ENCODE data around the gene NAT16.
"Not testable (repeated sequence)": the region's sequence is repeated elsewhere in the genome, so short reads cannot be mapped to it uniquely, and the experiment has no call there.

The NAT16 gene

DNA sequence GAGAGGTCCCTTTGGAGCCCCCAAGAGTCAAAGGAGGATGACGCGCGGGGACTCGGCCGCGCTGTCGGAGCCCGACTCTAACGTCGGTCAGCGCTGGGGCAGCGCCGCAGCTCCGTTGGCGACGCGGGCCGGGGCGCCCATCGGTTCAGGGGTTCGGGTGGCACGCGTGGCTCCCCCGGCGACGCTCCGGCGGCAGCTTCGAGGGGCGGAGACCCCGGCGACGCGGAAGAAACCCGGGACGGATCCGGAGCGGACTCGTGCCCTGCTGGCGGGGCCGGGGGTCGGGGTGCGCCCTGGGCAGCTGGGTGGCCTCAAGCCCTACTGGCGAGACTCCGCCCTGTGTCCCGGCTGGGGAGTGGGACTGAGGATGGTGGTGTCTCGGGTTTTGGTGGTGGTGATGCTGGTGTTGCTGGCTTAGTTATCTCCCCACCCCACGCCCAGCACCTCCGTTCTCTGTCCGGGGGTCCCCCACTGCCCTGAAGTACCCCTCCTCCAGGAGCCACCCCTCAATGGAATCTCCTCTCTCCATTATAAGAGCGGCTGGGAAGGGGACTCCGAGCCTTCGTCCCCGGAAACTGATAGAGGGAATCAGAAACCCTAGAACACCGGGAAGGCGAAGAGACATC, at the start of gene NAT16:
Gene NAT16 (minus strand): TSS at position 164 of the 626 bp plus-strand sequence. CDS start 5,486 bp downstream, outside the sequence.
- no peak for DNase-seq

DNA sequence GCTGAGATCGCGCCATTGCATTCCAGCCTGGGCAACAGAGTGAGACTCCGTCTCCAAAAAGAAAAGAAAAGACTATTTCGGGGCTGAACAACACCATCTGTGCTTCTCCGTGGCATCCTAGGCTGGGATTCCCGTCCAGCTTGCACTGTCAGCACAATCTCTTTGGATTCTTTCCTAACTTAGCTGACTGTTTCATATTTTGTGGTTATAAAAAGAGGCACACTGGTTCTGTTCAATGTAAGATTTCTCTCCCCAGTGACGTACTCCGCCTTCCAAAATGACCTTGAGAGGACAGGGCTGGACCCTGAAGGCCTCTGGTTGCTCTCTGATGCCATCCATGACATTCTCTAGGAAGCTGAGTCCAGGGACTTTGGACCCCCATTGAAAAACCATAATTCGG, 46.6 kb upstream of the NAT16 start:
- DNase-seq, result no peak

DNA sequence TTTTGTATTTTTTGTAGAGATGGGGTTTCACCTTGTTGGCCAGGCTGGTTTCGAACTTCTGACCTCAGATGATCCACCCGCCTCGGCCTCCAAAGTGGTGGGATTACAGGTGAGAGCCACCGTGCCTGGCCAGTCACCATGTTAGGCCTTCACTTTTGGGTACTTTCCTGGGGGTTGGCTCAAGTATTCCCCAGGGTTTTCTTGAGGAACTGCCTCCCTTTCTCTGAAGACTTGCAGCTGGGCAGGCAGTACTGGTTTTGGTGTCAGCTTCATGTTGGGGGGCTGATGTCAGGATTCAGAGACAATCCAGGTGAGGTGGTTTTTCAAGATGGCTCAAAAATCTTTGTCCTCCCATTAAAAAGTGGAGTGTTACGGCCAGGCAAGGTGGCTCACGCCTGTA, 45.6 kb upstream of the NAT16 start:
- no peak for DNase-seq

DNA sequence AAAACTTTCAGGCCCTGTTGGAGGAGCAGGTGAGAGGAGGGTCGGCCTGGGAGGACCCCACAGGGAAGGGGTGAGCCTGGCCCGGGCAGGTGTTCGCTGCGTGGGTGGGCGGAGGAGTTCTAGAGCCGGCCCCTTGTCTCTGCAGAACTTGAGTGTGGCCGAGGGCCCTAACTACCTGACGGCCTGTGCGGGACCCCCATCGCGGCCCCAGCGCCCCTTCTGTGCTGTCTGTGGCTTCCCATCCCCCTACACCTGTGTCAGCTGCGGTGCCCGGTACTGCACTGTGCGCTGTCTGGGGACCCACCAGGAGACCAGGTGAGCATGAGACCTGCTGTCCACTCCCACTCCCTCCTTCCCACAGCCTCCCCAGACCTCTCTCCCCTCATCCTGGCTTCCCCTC, 43.4 kb upstream of the NAT16 start:
- DNase-seq, result no peak

DNA sequence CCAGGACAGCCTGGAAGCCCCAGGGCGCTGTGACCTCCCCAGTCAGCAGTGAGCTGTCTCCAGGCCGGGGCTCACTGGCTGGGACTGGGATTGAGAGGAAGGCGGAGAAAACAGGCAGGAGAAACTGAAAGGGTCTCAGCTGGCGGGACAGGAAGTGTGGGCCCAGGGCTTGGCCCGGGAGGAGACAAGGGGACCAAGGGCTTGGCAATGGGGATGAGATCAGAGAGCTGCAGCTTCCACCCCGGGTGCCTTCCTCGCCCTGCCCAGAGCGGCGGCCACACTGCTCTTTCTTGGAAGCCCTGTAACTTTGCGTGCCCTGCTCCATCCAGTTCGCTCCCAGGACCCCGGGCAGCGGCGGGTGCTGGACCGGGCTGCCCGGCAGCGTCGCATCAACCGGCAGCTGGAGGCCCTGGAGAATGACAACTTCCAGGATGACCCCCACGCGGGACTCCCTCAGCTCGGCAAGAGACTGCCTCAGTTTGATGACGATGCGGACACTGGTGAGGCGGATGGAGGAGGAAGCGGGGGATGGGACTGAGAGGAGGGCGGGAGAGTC, 42.3 kb upstream of the NAT16 start:
- no peak for DNase-seq

GRCh38 chr7:101220295-101220694, 40.2 kb upstream of the NAT16 start:
- no peak for DNase-seq

DNA sequence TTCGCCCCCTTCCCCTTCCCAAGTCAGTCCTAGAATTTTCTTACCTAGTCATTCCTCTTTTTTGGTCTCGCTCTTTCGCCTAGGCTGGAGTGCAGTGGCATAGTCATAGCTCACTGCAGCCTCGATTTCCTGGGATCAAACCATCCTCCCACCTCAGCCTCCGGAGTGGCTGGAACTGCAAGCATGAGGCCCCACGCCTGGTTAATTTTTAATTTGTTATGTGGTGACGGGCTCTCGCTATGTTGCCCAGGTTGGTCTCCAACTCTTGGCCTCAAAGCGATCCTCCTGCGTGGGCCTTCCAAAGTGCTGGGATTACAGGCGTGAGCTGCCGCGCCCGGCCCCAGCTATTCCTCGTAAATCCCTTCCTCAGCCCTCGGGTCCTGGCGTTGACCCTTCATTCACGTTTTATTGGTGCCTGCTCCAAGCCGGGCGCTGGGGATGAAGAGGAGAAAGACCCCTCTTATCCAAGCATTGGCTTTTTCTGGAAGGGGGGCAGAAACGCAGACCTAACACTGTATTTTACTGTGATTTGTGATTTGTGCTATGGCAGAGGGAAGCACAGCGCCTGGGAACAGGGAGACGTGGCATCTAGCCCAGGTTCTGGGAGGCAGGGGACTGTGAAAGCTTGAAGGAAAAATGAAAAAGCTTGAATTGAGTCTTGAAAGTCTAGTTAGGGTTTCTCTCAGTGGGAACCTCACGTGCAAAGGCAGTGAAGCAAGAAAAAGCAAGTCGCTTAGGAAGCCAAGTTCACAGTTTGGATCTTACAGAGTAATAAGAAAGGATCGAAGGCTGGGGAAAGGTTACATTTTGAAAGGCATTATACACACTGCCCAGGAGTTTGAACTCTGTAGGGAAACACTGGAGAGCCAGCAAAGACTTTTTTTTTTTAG, 38.4 kb upstream of the NAT16 start:
- no peak for DNase-seq

GRCh38 chr7:101217388-101218235, 37.5 kb upstream of the NAT16 start, which contains the start of the genes PLOD3 and ZNHIT1:
TSS of gene PLOD3 (minus strand) at chr7:101217581. CDS start at chr7:101217274, 307 bp downstream.
TSS of gene ZNHIT1 (plus strand) at chr7:101218165. CDS start at chr7:101218196, 31 bp downstream.
- peak; percentile 91 to 96 for DNase-seq

GRCh38 chr7:101216860-101217387, 36.8 kb upstream of the NAT16 start:
- no peak for DNase-seq

DNA sequence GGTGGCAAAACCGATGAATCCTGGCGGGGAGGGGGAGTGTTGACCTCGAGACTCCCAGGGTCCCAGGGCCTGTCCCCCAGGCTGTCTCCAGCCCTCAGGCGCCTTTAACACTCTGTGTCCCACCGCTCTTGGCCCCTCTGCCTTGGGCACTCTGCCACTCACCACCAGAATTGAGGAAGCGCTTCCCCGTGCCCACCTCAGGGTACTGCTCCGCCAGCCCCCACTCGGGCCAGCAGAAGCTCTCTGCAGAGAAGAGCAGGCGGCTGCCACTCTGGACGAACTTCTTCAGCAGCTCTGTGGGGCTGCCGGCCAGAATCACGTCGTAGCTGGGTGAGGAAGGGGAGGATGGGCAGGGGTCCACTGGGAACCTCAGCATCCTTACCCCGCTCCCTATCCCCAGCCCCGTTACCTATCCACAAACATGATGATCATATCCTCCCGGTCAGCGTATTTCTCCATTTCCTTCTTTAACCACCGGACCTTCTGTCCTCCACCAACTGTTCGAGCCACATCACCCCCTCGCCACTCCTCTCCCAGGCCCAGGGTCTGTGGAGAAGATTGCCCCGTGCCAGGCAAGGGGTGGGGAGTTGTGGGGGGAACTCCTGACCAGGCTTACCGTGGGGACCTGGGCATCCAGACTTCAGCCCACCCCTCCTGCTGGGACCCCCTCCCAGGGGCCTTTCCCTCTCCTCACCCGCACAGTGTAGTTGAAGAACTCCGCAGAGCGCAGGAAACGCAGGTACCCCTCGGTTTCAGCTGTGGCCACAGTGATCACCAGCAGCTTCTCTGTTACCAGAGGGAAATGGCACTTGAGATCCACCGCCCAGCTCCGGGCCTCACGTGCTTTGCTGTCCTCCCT, 36.1 kb upstream of the NAT16 start:
- DNase-seq, result no peak

- DNase-seq, result no peak
Measured at GRCh38 chr7:101212014-101212413, 31.9 kb upstream of the NAT16 start.

- no peak for DNase-seq
Measured at GRCh38 chr7:101211501-101211900, 31.4 kb upstream of the NAT16 start.

- DNase-seq, result no peak
Measured at GRCh38 chr7:101210143-101210542, 30.1 kb upstream of the NAT16 start.

DNA sequence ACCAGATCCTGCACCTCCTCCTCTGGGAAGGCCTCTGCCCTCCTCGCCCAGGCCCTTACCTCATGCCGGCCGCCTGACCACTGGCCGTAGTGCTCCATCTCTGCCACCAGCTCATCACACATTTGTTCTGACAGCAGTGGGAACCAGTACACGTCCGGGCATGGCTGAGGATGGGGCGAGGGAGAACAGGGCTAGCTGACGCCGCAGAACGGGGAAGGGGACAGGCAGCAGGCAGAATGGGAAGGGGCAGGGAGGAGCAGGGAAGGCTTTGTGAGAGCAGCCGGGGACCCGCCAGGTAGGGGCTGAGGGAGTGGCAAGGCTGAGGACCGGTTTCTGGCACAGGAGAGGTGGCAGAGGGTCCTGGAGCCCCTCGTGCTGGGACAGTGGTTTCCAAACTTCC, 28.7 kb upstream of the NAT16 start:
- no peak for DNase-seq

DNA sequence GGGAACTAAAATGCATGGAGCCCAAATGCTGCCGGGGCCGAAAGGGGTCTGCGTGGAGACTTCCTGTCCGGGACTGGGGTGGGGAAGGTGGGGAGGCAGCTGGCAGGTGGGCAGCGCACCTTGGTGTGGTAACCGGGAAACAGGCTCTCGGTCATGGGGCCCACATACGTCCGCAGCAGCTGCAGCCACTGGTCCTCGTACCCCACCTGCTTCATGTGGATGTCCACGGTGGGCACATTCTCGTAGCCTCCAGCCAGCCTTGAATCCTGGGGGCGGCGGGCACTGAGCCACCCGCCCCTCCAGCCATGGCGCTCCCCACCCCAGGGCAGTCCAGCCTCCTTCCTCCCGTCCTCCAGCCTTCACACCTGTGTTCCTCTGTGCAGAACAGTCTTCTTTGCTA, 27.4 kb upstream of the NAT16 start:
- DNase-seq, result no peak

DNA sequence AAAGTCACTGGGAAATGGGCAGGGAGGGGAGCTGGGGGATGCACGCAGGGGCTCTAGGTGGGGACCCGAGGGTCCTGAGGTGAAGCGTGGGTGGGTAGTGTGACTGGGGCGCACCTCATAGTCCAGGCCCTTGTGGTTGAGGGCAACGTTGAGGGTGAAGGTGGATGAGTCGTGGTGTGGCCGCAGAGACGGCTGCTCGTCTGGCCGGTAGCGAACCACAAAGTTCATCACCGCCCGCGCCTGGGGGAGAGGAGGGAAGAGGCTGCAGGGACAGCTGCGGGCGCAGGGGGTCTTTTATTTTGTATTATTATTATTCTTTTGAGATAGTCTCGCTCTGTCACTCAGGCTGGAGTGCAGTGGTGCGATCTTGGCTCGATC, 26.6 kb upstream of the NAT16 start:
- DNase-seq, result no peak

- no peak for DNase-seq
Measured at GRCh38 chr7:101205901-101206664, 26.0 kb upstream of the NAT16 start.

DNA sequence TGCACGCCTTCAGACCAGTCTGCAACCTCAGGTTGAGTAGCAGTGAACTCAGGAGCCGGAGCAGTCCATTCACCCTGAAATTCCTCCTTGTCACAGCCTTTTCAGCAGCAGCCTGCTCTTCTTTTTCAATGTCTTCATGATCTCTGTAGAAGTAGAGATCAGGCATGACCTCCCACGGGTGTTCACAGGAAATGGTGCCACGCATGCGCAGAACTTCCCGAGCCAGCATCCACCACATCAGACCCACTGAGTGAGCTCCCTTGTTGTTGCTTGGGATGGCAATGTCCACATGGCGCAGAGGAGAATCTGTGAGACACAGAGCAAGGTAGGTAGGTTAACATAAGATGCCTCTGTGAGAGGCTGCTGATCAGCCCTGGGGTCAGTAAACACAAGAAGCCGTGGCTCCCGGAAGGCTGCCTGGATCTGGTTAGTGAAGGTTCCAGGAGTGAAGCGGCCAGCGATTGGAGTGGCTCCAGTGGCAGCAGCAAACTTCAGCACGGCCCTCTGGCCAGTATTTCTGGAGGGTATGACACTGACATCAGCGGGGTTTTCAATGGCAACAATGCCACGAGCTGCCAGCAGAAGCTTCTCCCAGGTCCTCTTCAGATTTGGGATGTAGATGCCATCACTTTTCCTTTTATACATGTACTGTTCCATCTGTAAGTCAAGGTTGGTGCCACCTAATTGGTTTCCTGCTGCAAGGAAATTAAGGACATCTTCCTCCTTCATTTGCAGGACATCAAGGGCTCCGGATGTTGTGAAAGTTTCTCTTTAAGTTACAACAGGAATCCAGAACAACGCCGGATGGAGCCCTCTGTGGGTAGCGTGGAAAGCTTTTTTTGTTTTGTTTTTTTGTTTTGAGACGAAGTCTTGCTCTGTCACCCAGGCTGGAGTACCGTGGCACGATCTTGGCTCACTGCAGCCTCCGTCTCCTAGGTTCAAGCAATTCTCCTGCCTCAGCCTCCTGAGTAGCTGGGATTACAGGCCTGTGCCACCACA, 23.9 kb upstream of the NAT16 start:
- not testable (repeated sequence) for DNase-seq

DNA sequence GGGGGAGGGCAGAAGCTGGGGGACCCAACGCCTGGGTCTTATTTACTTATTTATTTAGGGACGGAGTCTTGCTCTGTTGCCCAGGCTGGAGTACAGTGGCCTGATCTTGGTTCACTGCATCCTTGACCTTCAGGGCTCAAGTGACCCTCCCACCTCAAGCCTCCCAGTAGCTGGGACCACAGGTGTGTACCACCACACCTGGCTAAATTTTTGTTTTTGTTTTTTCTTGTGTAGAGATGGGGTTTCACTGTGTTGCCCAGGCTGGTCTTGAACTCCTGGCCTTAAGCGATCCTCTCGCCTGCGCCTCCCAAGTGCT, 22.5 kb upstream of the NAT16 start:
- no peak for DNase-seq

Data from stimulated activated CD4-positive, alpha-beta T cell treated with anti-CD3 and anti-CD28 coated beads, Interleukin-2, amount 100 ng/mL, for 48 hours (primary cell).